Ammon's horn (tissue), 1 donor: ENCODE measurements around the gene UBE2G1.

Source experiments
- DNase-seq: peaks from one replicate; pipeline ENCODE4 v3.0.0-alpha.2; 2016; ENCODE audit warnings: low spot score

The UBE2G1 gene

GRCh38 chr17:4247361-4247970, 119.0 kb downstream of the UBE2G1 start:
- no peak for DNase-seq

GRCh38 chr17:4246674-4247073, 119.8 kb downstream of the UBE2G1 start:
- DNase-seq, result no peak

- no peak for DNase-seq
Measured at GRCh38 chr17:4241535-4241934, 124.9 kb downstream of the UBE2G1 start.

- DNase-seq, result no peak
Measured at GRCh38 chr17:4236456-4236855, 130.0 kb downstream of the UBE2G1 start.

- no peak for DNase-seq
Measured at GRCh38 chr17:4235372-4236279, 130.8 kb downstream of the UBE2G1 start.

GRCh38 chr17:4234401-4234800, 132.1 kb downstream of the UBE2G1 start:
- DNase-seq, result no peak

GRCh38 chr17:4233668-4234258, 132.7 kb downstream of the UBE2G1 start:
- peak; percentile 27 for DNase-seq

GRCh38 chr17:4232168-4232813, 134.2 kb downstream of the UBE2G1 start:
- DNase-seq, result no peak

- peak; percentile 72 for DNase-seq
Measured at GRCh38 chr17:4229627-4230541, 136.6 kb downstream of the UBE2G1 start.

GRCh38 chr17:4221899-4222659, 144.4 kb downstream of the UBE2G1 start:
- no peak for DNase-seq

GRCh38 chr17:4221163-4221562, 145.3 kb downstream of the UBE2G1 start:
- no peak for DNase-seq

- DNase-seq, result peak; percentile 17
Measured at GRCh38 chr17:4220655-4221054, 145.8 kb downstream of the UBE2G1 start.
